Measurements from ENCODE around the gene GPR33. TPM values are rescaled to one million over a fixed set of nuclear protein-coding genes. Genes with fewer than 3 reads are reported as not detected.

Gene GPR33
- total and polyA plus RNA-seq, 8 donors, result not detected

- TF ChIP-seq, protein P1, sequence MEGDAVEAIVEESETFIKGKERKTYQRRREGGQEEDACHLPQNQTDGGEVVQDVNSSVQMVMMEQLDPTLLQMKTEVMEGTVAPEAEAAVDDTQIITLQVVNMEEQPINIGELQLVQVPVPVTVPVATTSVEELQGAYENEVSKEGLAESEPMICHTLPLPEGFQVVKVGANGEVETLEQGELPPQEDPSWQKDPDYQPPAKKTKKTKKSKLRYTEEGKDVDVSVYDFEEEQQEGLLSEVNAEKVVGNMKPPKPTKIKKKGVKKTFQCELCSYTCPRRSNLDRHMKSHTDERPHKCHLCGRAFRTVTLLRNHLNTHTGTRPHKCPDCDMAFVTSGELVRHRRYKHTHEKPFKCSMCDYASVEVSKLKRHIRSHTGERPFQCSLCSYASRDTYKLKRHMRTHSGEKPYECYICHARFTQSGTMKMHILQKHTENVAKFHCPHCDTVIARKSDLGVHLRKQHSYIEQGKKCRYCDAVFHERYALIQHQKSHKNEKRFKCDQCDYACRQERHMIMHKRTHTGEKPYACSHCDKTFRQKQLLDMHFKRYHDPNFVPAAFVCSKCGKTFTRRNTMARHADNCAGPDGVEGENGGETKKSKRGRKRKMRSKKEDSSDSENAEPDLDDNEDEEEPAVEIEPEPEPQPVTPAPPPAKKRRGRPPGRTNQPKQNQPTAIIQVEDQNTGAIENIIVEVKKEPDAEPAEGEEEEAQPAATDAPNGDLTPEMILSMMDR (IDR thresholded peaks at IDR 0.05), result no peak
- no peaks in the 10 kb centered on the region for H3K36me3 ChIP-seq
- DNase-seq (no peak), ATAC-seq (no peak)
- peaks cover 0 to 3% of the 10 kb centered on the region in 2 donors for H3K9me3 ChIP-seq
- no peak overlapping the region for H3K4me3 ChIP-seq
- intact Hi-C loops (cut with DNase I), result no loop called here
- H3K27ac ChIP-seq, result no peak overlapping the region
- H3K4me1 ChIP-seq, result no peaks in the 10 kb centered on the region
- no peaks in the 10 kb centered on the region for H3K27me3 ChIP-seq
Measured at GRCh38 chr14:31501870-31502269, 14.0 kb upstream of the GPR33 start.

DNA sequence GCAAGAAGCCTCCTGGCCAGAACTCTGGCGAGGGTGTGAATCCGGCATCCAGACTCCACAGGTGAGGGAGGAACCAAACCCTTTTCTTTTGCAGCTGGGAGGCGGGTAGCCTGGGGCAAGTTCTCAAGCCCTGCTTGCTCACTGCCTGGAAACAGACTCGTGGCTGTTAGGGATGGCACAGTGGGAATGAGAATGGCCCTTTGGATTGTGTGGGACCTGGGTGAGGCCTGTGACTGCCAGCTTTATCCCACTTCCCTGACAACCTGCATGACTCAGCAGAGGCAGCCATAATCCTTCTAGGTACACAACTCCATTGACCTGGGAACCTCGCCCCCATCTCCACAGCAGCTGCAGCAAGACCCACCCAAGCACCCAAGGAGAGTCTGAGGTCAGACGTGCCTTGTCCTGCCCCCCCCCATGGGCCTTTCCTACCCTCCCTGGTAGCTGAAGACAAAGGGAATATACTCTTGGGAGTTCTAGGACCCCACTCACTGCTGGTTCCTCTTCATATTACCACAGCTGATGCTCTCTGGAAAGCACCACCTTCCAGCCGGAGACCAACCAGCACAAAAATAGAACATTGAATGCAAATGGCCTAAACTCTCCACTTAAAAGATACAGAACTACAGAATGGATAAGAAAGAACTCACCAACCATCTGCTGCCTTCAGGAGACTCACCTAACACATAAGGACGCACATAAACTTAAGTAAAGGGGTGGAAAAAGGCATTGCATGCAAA, 5.1 kb upstream of the GPR33 start:
- no peak for ATAC-seq
- peaks cover 0 to 4% of the 10 kb centered on the region in 2 donors for H3K27me3 ChIP-seq
- TF ChIP-seq, protein P1 (IDR thresholded peaks at IDR 0.05), result no peak

GRCh38 chr14:31489691-31490090, 1.9 kb upstream of the GPR33 start:
- peaks cover 0 to under 1% of the 10 kb centered on the region in 2 donors for H3K27me3 ChIP-seq
- H3K4me1 ChIP-seq, result no peaks in the 10 kb centered on the region
- no peaks in the 10 kb centered on the region for H3K9me3 ChIP-seq
- H3K36me3 ChIP-seq, result no peaks in the 10 kb centered on the region
- intact Hi-C loops (cut with DNase I), result no loop called here
- DNase-seq (no peak), ATAC-seq (no peak)
- TF ChIP-seq, protein P1 (IDR thresholded peaks at IDR 0.05), result no peak
- no peak overlapping the region for H3K27ac ChIP-seq
- no peak overlapping the region for H3K4me3 ChIP-seq

More for the DNA sequence above, 5.1 kb upstream of the GPR33 start:
- DNase-seq, result no peak
- Histone ChIP-seq H3K9me3 (no peaks in the 10 kb centered on the region), H3K4me1 (no peaks in the 10 kb centered on the region), H3K4me3 (no peak overlapping the region), H3K27ac (no peak overlapping the region), H3K36me3 (no peaks in the 10 kb centered on the region)
- intact Hi-C loops (cut with DNase I), result no loop called here

DNA sequence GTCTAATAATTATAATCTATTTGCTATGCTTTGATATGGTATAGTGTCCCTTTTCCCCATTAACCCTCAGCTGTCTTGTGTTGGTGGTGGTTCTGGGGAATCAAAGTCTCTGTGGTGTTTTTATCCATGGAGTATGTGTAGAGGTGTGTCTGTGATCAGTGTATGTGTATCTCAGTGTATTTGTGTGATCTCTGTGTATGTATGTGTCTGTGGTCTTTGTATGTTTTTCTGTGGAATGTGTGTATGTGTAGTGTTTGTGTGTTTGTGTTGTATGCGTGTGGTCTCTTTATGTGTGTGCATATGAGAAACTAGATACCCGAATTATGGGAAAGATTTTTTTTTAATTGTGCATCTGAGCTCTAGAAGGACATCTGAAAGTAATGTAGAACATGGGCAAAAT, 1.1 kb downstream of the GPR33 start:
- H3K36me3 ChIP-seq, result no peaks in the 10 kb centered on the region
- ATAC-seq (no peak), DNase-seq (no peak)
- H3K27ac ChIP-seq, result no peak overlapping the region
- TF ChIP-seq, protein P1 (IDR thresholded peaks at IDR 0.05), result no peak
- H3K27me3 ChIP-seq, result no peaks in the 10 kb centered on the region
- intact Hi-C loops (cut with DNase I), result no loop called here
- H3K4me1 ChIP-seq, result no peaks in the 10 kb centered on the region
- no peaks in the 10 kb centered on the region for H3K9me3 ChIP-seq
- H3K4me3 ChIP-seq, result no peak overlapping the region

DNA sequence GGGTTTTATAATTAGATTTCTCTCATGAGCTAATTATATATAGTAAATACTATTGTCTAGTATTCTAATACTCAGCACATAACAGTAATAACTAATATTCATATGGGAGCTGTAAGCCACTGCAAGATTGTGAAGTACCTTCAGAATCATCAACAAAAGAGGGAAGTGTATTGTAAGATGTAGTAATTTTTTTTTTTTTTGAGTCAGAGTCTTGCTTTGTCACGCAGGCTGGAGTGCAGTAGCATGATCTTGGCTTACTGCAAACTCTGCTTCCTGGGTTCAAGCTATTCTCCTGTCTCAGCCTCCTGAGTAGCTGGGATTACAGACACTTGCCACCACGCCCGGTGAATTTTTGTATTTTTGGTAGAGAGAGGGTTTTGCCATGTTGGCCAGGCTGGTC, 3.1 kb downstream of the GPR33 start:
- H3K4me1 ChIP-seq, result no peaks in the 10 kb centered on the region
- no peak for DNase-seq
- H3K9me3 ChIP-seq, result no peaks in the 10 kb centered on the region
- no peaks in the 10 kb centered on the region for H3K27me3 ChIP-seq
- no peak overlapping the region for H3K4me3 ChIP-seq
- no peaks in the 10 kb centered on the region for H3K36me3 ChIP-seq
- H3K27ac ChIP-seq, result no peak overlapping the region
- TF ChIP-seq, protein P1 (IDR thresholded peaks at IDR 0.05), result no peak
- intact Hi-C loops (cut with DNase I), result no loop called here
- peak; percentile 29 for ATAC-seq

Data from left lung (tissue), 10 donors.